Neutrophil (primary cell): ENCODE data around the gene PDGFC.

ENCODE experiments used
- H3K27ac ChIP-seq: fragments of 200-600 bp; sonication (generic); 2 replicates; pipeline ENCODE4 v1.5.1; 2016; ENCODE audit warnings: mild to moderate bottlenecking, moderate library complexity
- H3K27me3 ChIP-seq: fragments of 200-600 bp; sonication (generic); 2 replicates; pipeline ENCODE4 v1.6.0; 2016; ENCODE audit warnings: mild to moderate bottlenecking
- H3K36me3 ChIP-seq: fragments of 200-600 bp; sonication (generic); 2 replicates; pipeline ENCODE4 v1.5.1; 2017
- H3K4me1 ChIP-seq, 2 experiments: fragments of 200-600 bp in 1 of 2; sonication (generic) in 1 of 2; 1 replicate in 1 of 2; 2 replicates in 1 of 2; pipeline versions ENCODE4 v1.5.1 to v1.6.1; 2013 to 2016; ENCODE audit warnings: low read depth in 1 of 2, low read length in 1 of 2, mild to moderate bottlenecking in 1 of 2, moderate library complexity in 1 of 2; ENCODE audit not compliant: control insufficient read depth in 1 of 2, insufficient read depth in 1 of 2
- H3K4me3 ChIP-seq, 2 experiments: fragments of 200-600 bp in 1 of 2; sonication (generic) in 1 of 2; 1 replicate in 1 of 2; 2 replicates in 1 of 2; pipeline ENCODE4 v1.5.1; 2013 to 2016; ENCODE audit warnings: low read depth in 1 of 2, low read length in 1 of 2, mild to moderate bottlenecking in 1 of 2, moderate library complexity in 1 of 2
- H3K9me3 ChIP-seq: fragments of 200-600 bp; sonication (generic); 2 replicates; pipeline ENCODE4 v1.5.1; 2016
- CTCF ChIP-seq: fragments of 200-600 bp; sonication (generic); IDR thresholded peaks from 2 replicates; pipeline ENCODE4 v1.5.1; 2016; ENCODE audit warnings: antibody characterized with exemption

The PDGFC gene

DNA sequence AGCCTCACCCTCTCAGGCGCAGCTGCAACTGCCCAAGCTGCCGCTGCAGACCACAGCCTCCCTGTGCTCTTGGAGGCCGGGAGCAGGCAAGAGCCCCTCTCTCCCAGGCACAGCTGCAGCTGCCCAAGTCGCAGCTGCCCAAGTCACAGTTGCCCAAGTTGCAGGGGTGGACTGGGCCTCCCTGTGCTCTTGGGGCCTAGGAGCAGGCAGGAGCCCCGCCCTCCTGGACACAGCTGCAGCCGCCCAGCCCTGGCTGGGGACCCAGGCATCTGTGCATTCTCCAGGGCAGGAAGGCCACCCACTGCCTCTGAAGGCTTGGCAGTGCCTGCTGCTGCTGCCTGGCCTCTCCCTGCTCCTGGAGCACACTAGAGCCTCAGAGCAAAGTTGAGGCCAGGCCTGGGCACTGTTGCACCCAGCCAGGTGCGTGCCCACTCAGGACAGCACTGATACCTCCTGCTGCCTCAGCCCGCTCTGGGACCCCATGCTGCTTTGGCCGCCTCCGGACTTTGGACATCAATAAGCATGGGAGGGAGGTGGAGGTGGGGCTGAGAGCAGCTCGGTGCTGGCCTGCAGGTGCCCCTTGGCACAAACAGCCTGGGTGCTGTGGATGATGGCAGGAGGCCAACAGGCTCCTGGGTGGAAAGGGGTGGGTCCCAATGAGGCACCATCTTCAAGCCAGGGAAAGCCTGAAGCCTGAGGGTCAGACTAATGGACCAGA, 247.5 kb downstream of the PDGFC start:
- no peaks in the 10 kb centered on the region for H3K9me3 ChIP-seq
- H3K27ac ChIP-seq, result no peak overlapping the region

GRCh38 chr4:156718226-156718625, 253.4 kb downstream of the PDGFC start:
- H3K9me3 ChIP-seq, result no peaks in the 10 kb centered on the region
- no peaks in the 10 kb centered on the region for H3K27me3 ChIP-seq
- no peak overlapping the region for H3K4me3 ChIP-seq
- no peaks in the 10 kb centered on the region for H3K4me1 ChIP-seq
- H3K36me3 ChIP-seq, result no peaks in the 10 kb centered on the region
- no peak overlapping the region for H3K27ac ChIP-seq
- TF ChIP-seq CTCF, result no peak

More for the DNA sequence above, 247.5 kb downstream of the PDGFC start:
- no peaks in the 10 kb centered on the region for H3K27me3 ChIP-seq
- TF ChIP-seq CTCF, result no peak
- H3K4me1 ChIP-seq, result no peaks in the 10 kb centered on the region
- no peaks in the 10 kb centered on the region for H3K36me3 ChIP-seq
- no peak overlapping the region for H3K4me3 ChIP-seq

DNA sequence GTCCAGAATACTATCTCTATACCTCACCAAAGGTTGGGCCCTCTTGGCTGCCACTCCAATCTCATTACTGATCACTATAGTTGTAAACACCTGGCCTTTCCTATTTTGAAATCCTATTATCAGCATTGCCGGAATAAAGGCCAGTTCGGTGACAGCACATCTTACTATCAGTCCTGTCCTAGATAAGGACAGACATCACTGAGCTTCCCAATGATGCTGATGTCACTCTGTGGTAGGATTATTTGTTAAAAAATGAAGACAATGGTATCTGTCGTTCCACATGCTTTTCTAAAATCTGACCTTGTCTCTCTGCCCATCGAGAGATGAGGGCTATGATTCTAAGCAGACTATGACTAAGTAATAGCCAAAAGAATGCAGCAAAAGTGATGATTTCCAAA, 260.4 kb downstream of the PDGFC start:
- Histone ChIP-seq H3K36me3 (no peaks in the 10 kb centered on the region), H3K9me3 (no peaks in the 10 kb centered on the region), H3K4me1 (no peaks in the 10 kb centered on the region), H3K27me3 (no peaks in the 10 kb centered on the region), H3K4me3 (no peak overlapping the region), H3K27ac (no peak overlapping the region)
- no peak for TF ChIP-seq CTCF
